OCI-LY1 (cell line): Measurements from ENCODE around the gene USP19.
A peak's percentile ranks its signal among the peaks of the same experiment; 100 is the strongest.

Source experiments
- H2AFZ ChIP-seq: fragments of 200-600 bp; sonication (generic), shearing (Covaris generic); 2 replicates; pipeline ENCODE4 v1.6.0; 2014; ENCODE audit warnings: antibody characterized with exemption, mild to moderate bottlenecking, low read length
- H3F3A ChIP-seq: fragments of 200-600 bp; sonication (generic), shearing (Covaris generic); 2 replicates; pipeline ENCODE4 v1.6.0; 2014; ENCODE audit warnings: mild to moderate bottlenecking, antibody characterized with exemption, low read length, moderate library complexity; ENCODE audit not compliant: insufficient read depth
- H3K27ac ChIP-seq: fragments of 200-600 bp; sonication (generic); 2 replicates; pipeline ENCODE4 v1.5.1; 2014; ENCODE audit warnings: low read length, mixed run types, mild to moderate bottlenecking, low read depth; ENCODE audit not compliant: poor library complexity, severe bottlenecking
- H3K27me3 ChIP-seq: fragments of 200-600 bp; sonication (generic); 2 replicates; pipeline ENCODE4 v1.6.0; 2014; ENCODE audit warnings: antibody characterized with exemption, mild to moderate bottlenecking, low read length, moderate library complexity; ENCODE audit not compliant: insufficient read depth
- H3K36me3 ChIP-seq: fragments of 200-600 bp; sonication (generic); 2 replicates; pipeline ENCODE4 v1.6.1; 2014; ENCODE audit warnings: mild to moderate bottlenecking, antibody characterized with exemption, low read length, moderate library complexity, mixed read lengths; ENCODE audit not compliant: insufficient read depth
- H3K4me1 ChIP-seq: fragments of 200-600 bp; sonication (generic); 2 replicates; pipeline ENCODE4 v1.5.1; 2014; ENCODE audit warnings: mild to moderate bottlenecking, low read length, moderate library complexity; ENCODE audit not compliant: insufficient read depth, severe bottlenecking
- H3K4me2 ChIP-seq: fragments of 200-600 bp; sonication (generic), shearing (Covaris generic); 2 replicates; pipeline ENCODE4 v1.6.1; 2014; ENCODE audit warnings: low read length
- H3K4me3 ChIP-seq: fragments of 200-600 bp; sonication (generic); 2 replicates; pipeline ENCODE4 v1.5.1; 2014; ENCODE audit warnings: low read length, low read depth, mild to moderate bottlenecking, mixed read lengths; ENCODE audit not compliant: poor library complexity, severe bottlenecking
- H3K79me2 ChIP-seq: fragments of 200-600 bp; shearing (Covaris generic); 2 replicates; pipeline ENCODE4 v1.6.1; 2016; ENCODE audit warnings: mixed run types, low read length, mixed read lengths; ENCODE audit not compliant: insufficient read depth
- H3K9ac ChIP-seq: fragments of 200-600 bp; sonication (generic), shearing (Covaris generic); 2 replicates; pipeline ENCODE4 v1.6.1; 2014; ENCODE audit warnings: mild to moderate bottlenecking, low read length, mixed read lengths
- H3K9me2 ChIP-seq: fragments of 200-600 bp; sonication (generic), shearing (Covaris generic); 2 replicates; pipeline ENCODE4 v1.6.1; 2014; ENCODE audit warnings: low read depth, mild to moderate bottlenecking, low read length, mixed read lengths
- H3K9me3 ChIP-seq: fragments of 200-600 bp; shearing (Covaris generic); 2 replicates; pipeline ENCODE4 v1.6.1; 2014; ENCODE audit warnings: low read length, mixed read lengths
- H4K20me1 ChIP-seq: fragments of 200-600 bp; sonication (generic), shearing (Covaris generic); 2 replicates; pipeline ENCODE4 v1.6.0; 2016; ENCODE audit warnings: mild to moderate bottlenecking, low read length; ENCODE audit not compliant: insufficient read depth
- EZH2 ChIP-seq: fragments of 200-600 bp; sonication (generic), shearing (Covaris generic); IDR thresholded peaks from 2 replicates; pipeline ENCODE4 v1.8.0; 2017; ENCODE audit warnings: borderline replicate concordance, mixed run types, mild to moderate bottlenecking, antibody characterized with exemption, low read length, moderate library complexity, mixed read lengths
- TF ChIP-seq, protein P1 (sequence below): fragments of 200-600 bp; sonication (generic), shearing (Covaris generic); IDR thresholded peaks from 2 replicates; pipeline ENCODE4 v1.5.1; 2017; ENCODE audit warnings: mild to moderate bottlenecking, antibody characterized with exemption, low read length, moderate library complexity, mixed read lengths

The USP19 gene

GRCh38 chr3:49131040-49131439 lies 10.4 kb upstream of the USP19 start:
- no peak overlapping the region for H3K27ac ChIP-seq
- H3K9me3 ChIP-seq: no peaks in the 10 kb centered on the region
- H3K4me1 ChIP-seq: no peaks in the 10 kb centered on the region
- H3K9me2 ChIP-seq: no peaks in the 10 kb centered on the region
- H3K4me3 ChIP-seq: no peak overlapping the region
- no peak overlapping the region for H3K9ac ChIP-seq
- no peaks in the 10 kb centered on the region for H4K20me1 ChIP-seq
- H3K4me2 ChIP-seq: no peak overlapping the region
- no peak overlapping the region for H2AFZ ChIP-seq
- no peaks in the 10 kb centered on the region for H3K36me3 ChIP-seq
- no peaks in the 10 kb centered on the region for H3F3A ChIP-seq
- no peaks in the 10 kb centered on the region for H3K79me2 ChIP-seq
- H3K27me3 ChIP-seq: peaks cover 4% of the 10 kb centered on the region; the same call in 1 of the 2 replicates
- TF ChIP-seq, protein P1, sequence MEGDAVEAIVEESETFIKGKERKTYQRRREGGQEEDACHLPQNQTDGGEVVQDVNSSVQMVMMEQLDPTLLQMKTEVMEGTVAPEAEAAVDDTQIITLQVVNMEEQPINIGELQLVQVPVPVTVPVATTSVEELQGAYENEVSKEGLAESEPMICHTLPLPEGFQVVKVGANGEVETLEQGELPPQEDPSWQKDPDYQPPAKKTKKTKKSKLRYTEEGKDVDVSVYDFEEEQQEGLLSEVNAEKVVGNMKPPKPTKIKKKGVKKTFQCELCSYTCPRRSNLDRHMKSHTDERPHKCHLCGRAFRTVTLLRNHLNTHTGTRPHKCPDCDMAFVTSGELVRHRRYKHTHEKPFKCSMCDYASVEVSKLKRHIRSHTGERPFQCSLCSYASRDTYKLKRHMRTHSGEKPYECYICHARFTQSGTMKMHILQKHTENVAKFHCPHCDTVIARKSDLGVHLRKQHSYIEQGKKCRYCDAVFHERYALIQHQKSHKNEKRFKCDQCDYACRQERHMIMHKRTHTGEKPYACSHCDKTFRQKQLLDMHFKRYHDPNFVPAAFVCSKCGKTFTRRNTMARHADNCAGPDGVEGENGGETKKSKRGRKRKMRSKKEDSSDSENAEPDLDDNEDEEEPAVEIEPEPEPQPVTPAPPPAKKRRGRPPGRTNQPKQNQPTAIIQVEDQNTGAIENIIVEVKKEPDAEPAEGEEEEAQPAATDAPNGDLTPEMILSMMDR: no peak
- no peak for TF ChIP-seq EZH2

DNA sequence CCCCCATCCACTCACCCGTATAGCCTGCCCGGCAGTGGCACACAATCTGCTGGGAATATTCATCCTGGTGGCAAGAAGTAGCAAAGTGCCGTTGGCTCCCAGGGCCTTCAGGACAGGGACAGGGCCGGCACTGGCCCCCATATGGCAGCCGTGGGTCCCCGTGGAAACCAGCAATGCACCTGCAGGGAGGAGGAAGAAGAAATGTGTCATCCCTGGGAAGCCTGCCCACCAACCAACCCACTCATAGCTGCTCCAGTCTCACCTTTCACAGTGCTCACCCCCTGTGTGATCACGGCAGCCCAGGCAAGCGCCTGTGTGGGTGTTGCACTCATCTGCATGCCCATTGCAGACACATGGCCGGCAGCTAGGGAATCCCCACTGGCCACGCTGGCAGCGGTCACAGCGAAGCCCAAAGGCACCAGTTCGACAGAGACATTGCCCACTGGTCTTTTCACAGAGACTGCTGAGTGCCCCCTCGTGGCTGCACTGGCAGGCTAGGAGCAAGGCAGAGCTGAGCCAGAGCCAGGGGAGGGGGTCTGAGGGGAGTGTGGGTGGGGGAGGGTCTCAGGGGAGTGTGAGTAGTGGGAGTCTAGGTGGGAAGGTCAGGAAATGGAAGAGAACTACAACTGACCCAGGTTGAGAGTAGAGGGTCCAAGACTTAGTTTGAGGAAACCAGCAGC lies 4.5 kb upstream of the USP19 start:
- H3K4me1 ChIP-seq: peaks cover 9% of the 10 kb centered on the region
- no peak overlapping the region for H3K9ac ChIP-seq
- H3K27me3 ChIP-seq: no peaks in the 10 kb centered on the region
- H3F3A ChIP-seq: no peaks in the 10 kb centered on the region
- H2AFZ ChIP-seq: no peak overlapping the region
- no peaks in the 10 kb centered on the region for H3K9me2 ChIP-seq
- no peaks in the 10 kb centered on the region for H4K20me1 ChIP-seq
- no peaks in the 10 kb centered on the region for H3K9me3 ChIP-seq
- H3K4me2 ChIP-seq: no peak overlapping the region
- H3K36me3 ChIP-seq: no peaks in the 10 kb centered on the region
- TF ChIP-seq, protein P1: peak; percentile 68
- TF ChIP-seq EZH2: no peak
- H3K79me2 ChIP-seq: no peaks in the 10 kb centered on the region
- no peak overlapping the region for H3K27ac ChIP-seq
- no peak overlapping the region for H3K4me3 ChIP-seq

GRCh38 chr3:49124203-49124602 lies 3.6 kb upstream of the USP19 start:
- H3K4me2 ChIP-seq: no peak overlapping the region
- no peak overlapping the region for H3K4me3 ChIP-seq
- H3F3A ChIP-seq: no peaks in the 10 kb centered on the region
- H2AFZ ChIP-seq: no peak overlapping the region
- TF ChIP-seq, protein P1: no peak
- TF ChIP-seq EZH2: no peak
- peaks cover 2% of the 10 kb centered on the region; the same call in 1 of the 2 replicates for H3K36me3 ChIP-seq
- H4K20me1 ChIP-seq: no peaks in the 10 kb centered on the region
- H3K27me3 ChIP-seq: no peaks in the 10 kb centered on the region
- no peaks in the 10 kb centered on the region for H3K9me2 ChIP-seq
- no peak overlapping the region for H3K9ac ChIP-seq
- H3K4me1 ChIP-seq: peaks cover 18% of the 10 kb centered on the region
- H3K27ac ChIP-seq: no peak overlapping the region
- no peaks in the 10 kb centered on the region for H3K9me3 ChIP-seq
- H3K79me2 ChIP-seq: no peaks in the 10 kb centered on the region
